NCI-H2227 (cell line): ENCODE data around the gene KRT79.
"Not testable (repeated sequence)": the region's sequence is repeated elsewhere in the genome, so short reads cannot be mapped to it uniquely, and the experiment has no call there.

Experiments
- DNase-seq: peaks from one replicate; lab custom pipeline; 2025; ENCODE audit not compliant: unreplicated experiment; lab: John Stamatoyannopoulos, UW

KRT79 gene

DNA sequence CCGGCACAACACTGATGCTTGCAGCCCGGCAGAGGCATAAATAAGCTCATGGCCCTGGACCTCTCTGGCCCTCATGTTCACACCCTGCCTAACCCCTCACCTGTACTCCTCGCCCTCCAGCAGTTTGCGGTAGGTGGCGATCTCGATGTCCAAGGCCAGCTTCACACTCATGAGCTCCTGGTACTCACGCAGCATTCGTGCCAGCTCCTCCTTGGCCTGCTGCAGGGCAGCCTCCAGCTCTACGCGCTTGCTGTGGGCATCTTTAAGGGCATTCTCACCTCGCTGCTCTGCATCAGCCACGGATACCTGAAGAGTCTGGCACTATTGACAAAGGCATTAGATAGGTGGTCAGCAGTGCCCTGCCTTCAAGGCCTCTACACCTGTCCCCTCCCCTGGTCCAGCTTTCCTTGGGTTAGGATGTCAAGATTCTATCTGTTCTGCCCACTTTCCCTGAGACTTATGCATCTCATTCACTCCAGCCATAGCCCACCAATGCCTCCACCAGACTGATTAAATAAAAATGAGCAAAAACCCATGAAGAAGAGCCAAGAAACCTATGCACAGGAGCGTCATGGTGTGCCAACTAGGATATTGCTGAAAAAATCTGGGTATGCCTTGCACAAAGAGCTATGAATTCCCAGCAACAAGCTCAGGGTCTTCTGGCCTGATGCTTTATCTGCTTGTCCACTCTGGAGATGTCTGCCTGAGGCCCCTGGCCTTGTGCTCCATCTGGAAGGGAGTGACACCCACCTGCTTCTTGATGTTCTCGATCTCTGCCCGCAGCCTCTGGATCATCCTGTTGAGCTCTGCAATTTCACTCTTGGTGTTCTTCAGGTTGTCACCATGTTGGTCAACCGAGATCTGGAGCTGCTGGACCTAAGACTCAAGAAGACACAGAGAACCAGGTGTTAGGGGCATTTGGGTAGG, 26.3 kb downstream of the KRT79 start:
- no peak for DNase-seq

DNA sequence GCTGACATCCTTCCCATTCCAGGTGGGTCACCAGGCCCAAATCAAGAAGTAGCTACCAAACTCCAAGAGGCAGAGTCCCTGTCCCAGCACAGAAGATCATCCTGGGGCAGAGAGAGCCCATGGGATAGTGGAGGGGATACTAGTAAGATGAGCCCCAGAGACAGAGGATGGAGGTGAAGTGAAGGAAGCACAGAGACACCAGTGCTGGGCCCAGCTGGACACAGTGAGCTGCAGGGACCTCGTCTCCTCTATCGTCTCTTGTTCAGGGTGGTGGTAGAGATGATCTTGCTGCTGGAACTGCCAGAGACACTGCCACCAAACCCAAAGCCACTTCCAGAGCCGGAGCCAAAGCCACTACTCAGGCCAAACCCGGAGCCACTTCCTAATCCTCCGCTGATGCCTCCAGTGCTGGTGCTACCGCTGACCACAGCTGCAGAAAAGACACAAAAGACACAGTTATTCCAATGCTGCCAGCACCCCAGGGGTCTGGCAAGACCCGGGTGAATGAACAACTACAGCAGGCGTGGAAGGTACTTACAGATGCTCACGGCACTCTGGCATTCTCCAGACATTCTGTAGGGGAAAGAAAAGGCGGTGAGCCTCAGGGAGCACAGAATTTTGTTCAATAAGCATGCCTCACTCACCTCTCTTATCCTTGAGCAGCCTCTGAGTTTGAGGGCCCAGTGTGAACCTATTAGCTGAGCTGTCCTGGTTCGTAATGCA, 27.1 kb downstream of the KRT79 start:
- no peak for DNase-seq

DNA sequence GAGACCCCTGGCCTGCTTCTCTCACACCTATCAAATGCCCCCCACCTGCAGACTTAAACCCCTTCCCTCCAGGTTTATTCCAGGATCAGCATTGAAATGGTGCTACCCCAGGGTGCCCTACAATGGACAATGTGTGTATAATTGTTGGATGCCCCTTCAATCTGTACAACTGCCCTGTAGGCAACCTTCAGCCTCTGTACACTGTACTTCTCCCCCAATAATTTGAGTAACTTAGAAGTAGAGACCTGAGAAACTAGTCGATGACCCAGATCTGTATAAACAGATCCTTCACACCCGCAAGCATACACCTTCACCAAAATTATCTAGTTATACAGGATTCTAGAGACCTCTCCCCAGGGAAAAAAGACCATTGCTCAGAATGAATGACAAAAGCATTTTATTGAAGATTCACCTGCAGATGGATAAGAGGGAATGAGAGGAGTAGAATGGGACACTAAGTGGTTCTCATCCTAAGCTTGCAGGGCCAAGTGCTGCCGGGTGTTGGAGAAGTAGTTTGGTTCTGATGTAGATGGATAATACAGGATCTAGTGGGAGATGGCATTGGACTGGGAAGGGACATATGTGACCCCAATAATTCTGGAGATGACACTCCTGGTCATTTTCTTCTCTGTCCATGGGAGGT, 27.8 kb downstream of the KRT79 start:
- DNase-seq: no peak

DNA sequence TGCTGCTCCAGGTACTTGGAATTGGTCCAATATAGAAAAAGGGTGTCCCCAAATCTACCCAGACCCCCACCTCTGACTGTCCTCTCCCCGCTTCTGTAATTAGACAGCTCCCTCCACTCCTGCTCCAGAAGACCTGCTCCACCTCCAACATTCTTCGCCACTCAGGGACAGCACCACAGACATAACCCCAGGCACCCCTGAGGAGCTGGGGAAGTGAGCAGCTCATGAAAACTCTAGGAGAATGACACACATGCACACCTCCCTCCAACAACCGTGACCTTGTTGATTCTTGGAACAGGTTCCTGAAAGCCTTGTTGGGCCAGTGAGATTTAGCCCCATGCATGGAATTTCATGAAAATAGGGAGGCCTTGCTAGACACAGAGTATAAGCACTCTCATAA, 28.4 kb downstream of the KRT79 start:
- DNase-seq: no peak

DNA sequence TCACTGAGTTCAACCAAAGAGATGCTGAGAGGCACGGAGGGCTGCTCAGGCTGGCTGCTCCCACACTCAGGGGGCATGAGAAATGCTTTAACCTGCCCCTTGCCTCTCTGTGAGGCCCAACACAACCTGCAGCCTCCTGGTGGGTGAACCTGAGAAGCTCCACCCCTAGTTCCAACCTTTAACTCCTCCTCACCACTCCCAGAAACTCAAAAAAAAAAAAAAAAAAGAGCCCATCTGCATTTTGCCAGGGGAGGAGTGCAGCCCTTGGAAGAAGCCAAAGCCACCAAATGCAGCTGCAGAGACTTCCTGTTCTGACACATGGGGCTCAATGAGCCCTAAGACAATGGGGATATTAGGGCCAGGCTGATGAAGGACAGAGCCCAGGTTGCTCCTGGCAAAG, 29.1 kb downstream of the KRT79 start:
- DNase-seq: no peak

DNA sequence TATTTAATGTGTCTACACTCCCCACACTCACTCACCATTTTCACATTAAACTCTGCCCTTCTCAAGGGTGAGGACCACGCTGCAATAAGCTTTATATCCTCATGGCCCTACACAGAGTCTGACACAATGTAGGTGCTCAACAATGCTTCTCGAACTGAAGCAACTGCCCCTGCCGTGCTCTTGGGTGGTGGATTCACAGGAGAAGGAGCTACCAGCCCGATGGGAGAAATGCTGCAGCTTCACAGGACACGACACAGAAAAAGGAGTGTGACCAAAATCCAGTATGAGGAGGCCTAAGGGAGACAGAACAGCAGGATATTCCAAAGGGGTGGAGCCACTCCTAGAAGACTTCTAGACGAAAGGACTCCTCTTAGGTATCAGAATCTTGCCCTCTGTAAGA, 31.7 kb downstream of the KRT79 start:
- DNase-seq: no peak

DNA sequence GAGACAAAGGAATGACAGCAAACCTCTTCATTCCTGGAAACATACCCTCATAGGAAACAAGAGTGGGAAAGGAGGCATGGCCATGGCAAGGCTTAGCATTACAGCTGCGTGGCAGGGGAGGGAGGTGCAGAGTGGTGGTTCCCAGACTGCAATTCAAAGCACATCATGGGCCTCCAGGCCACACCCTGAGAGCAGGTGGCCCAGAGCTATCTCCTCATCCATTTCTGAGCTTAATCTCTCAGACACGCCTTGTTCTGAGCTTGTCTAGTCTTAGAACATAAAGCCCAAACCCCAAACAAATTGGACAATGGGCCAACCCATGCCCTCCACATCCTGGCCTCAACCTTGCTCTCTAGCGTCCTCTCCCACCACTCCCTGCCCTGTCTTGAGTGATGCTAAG, 32.3 kb downstream of the KRT79 start:
- DNase-seq: no peak

DNA sequence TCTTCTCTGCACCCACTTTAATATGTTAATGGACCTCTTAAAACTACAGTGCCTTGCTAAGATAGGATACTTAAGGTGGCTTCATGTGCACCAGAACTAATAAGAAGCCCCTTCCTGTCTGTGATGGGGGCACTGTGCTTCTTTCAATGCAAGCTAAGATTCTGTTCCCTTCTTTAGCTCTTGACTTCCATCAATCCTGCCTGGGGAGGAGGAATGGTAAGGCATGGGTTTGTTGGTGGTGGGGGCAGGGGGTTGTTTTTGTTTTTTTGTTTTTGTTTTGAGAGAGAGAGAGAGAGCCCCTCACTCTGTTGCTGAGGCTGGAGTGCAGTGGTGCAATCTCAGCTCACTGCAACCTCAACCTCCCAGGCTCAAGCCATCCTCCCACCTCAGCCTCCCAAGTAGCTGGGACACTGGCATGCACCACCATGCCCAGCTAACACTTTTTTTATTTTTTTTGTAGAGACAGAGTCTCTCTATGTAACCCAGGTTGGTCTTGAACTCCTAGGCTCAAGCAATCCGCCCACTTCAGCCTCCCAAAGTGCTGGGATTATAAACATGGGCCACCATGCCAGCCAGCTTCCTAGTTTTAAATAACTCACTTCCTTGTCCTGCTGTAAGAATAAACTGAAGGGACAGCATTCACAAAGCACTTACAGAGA, 33.7 kb downstream of the KRT79 start:
- no peak for DNase-seq

DNA sequence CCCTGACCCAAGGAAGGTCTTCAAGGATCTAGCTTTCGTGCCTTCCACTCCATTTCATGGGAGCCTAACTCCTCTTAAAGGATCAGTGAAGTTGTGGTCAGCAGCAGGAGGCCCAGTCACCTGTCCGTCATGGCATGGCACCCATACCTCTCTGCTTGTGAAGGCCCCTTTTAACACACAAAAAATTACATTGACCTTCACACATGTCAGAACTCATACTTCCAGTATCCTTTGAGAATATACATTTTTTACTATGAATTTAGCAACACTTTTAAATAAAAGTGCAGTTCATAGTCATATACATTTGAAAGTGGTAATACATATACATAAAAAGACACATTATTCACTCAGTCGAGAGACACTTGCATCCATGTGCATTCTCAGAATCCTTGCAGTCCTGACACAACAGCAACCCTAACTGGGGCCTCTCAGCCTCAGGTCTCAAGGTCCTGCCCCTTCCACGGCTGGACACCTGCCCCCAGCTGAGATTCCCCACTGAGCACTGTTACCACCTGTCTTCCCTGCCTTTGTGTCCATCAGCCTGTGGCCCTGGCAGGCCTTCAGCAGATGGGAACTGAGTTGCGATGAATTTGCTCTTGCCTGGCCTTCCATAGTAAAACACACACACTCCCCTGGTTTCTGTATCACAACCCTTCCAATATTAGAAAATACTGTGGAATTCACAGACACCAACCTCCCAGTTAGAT, 34.5 kb downstream of the KRT79 start:
- no peak for DNase-seq

DNA sequence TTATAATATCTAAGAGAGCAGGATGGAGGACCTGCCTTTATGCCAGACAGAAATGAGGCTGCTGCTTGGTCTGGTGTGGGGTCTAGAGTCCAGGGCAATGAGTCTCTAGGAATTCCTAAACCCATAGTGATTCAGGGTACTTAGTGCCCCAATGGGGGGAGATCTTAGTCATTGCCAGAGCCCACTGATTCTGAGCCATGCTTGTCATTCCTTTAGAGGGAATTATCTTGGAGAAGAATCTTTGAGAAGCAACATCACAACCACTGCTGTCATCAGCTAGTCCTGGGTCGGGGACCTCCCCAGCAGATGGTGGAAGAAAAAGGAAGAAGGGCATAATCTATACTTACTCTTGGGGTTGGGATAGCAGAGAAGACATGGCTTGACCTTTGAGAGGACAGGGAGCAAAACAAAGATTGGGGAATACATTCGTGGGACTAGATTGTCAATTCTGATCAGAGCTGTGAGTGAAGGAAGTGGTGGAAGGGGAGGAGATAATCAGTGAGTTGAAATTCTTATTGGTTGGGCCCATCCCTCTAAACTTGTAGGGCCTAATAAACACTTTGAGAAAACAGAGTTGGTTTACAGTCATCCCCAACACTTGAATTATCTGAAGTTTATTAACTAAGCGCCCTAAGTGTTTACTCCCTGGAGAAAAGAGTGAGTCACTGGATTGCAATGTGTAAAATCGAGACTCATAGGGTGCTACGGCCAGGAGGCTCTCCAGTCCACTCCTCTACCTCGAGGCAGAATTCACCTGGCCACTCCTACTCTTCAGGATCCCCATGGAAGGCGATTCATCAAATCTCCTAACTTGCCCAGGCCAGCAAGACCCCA, 35.2 kb downstream of the KRT79 start:
- DNase-seq: no peak

DNA sequence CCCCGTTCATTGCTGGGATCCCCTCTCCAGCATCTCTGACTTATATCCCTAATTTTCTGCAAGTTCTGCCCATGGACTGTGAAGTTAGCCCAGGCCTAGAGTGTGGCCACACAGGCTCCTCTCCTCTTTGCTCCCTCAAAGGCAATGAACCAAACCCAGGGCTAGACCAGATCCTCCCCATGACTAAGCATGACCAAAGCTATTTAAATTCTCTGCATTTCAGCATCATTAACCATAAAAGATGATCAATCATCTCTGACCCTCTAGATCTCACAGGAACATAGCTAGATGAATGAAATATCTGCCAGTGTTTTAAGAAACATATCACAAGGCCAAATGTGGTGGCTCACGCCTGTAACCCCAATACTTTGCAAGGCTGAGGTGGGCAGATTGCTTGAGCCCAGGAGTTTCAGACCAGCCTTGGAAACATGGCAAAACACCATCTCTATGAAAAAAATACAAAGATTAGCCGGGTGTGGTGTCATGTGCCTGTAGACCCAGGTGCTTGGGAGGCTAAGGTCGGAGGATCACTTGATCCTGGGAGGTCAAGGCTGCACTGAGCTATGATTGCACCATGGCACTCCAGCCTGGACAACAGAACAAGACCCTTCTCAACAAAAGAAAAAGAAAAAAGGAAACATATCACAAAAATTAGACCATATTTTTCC, 36.0 kb downstream of the KRT79 start:
- no peak for DNase-seq

DNA sequence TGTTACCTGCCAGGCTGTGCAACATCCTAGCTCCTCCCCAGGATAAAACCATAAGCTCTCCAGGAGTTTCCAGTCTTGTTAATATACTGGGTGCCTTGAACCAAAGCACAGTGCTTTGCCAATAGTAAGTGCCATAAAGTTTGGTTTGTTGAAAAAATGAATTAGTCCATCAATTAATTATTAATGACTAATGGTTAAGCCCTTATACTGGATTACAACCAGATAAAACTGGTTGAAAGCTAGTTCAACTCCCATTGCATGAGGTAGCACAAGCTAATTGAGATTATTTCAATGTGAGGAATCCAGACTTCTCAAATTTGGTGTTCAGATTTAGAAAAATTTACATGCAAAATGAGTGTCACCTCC, 36.6 kb downstream of the KRT79 start:
- DNase-seq: no peak

DNA sequence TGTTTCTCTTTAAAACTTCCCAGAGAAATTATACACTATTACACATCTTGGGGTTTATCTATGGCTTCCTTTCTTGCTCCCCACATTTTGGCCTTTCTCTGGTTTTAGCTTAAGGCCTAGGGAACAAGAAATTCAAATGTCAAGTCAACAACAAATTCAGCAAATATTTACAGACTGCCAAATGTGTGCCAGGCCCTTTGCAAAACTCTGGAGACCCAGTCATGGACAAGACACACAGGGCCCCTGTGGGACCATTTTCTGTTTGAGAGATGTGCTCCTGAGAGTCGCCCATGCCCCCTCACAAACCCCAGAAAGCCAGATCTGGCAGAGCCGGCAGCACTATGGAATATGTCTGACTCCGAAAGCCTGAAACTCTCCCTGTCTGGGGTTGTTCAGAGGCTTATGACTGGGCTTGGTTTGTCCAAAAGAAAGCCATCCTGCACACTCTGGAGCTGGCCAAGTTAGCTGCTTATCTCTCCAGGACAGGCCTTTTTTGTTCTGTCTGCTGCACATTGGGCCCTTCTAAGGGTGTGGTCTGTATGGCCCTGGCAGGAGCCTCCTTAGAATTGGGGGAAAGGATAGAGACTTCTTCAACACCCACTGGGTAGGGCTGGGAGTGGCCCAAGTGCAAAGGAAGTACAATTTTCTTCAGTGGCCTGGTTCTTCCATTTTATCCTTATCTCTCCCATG, 37.1 kb downstream of the KRT79 start:
- no peak for DNase-seq

DNA sequence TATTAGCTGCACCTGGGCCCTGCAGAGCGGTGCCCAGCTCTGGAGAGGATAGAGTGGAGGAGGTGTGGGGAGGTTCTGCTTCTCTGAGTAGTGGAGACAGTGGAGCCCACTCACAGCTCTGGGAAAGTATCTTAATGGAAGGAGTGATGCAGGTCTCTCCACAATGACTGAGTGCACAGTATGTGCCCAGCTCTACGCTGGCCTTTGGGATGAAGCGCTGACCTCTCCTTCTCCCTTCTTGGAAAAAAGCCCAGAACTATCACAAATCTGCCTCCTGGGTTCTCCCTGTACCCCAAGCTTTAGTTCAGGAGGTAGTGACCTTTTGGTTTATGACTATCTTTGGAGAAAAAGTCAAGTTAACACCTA, 37.7 kb downstream of the KRT79 start:
- no peak for DNase-seq

DNA sequence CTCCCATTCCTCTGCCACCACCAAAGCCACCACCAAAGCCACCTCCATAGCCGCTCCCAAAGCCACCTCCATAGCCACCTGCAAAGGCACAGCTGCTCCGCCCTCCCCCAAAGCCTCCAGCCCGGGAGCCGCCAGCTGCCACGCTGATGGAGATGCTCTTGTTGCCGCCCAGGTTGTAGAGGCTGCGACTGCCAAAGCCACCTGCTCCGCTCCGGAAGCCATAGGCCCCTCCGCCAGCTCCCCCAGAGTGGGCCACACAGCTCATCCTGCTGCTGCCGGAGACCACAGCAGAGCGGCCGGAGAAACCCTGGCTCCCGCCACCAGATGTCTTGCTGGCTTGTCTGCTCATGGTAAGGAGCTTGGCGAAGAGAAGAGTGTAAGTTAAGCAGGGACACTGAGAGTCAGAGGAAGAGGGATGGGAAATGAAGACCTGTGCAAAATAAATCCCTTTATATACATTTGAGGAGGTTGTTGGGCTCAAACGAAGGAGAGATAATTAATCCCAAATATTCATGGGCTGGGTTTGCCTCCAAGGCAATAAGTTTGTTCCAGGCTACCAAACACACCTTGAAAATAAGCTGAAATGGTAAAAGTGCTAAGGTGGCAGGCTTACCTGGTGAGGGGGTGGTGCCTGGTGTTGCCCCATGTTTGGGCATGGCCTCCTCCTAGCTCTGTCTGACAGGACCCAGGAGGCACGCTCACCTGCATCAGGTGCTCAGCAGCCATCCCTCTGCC, 38.2 kb downstream of the KRT79 start, which contains the start of gene KRT3:
Gene KRT3, minus strand, starts transcription at position 424 of the 735 bp plus-strand sequence. Its CDS starts 75 bp downstream, at position 349.
- no peak for DNase-seq

DNA sequence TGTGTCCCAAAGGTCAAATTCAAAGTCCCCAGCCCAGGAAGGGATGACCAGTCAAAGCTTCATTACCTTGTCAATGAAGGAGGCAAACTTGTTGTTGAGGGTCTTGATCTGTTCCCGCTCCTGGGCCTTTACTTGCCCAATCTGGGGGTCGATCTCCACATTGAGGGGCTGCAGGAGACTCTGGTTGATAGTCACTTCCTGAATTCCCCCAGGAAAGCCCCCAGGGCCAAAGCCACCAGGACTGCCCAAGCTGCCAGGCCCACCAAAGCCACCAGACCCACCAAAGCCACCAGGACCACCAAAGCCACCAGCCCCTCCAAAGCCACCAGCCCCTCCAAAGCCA, 38.8 kb downstream of the KRT79 start:
- DNase-seq: not testable (repeated sequence)

DNA sequence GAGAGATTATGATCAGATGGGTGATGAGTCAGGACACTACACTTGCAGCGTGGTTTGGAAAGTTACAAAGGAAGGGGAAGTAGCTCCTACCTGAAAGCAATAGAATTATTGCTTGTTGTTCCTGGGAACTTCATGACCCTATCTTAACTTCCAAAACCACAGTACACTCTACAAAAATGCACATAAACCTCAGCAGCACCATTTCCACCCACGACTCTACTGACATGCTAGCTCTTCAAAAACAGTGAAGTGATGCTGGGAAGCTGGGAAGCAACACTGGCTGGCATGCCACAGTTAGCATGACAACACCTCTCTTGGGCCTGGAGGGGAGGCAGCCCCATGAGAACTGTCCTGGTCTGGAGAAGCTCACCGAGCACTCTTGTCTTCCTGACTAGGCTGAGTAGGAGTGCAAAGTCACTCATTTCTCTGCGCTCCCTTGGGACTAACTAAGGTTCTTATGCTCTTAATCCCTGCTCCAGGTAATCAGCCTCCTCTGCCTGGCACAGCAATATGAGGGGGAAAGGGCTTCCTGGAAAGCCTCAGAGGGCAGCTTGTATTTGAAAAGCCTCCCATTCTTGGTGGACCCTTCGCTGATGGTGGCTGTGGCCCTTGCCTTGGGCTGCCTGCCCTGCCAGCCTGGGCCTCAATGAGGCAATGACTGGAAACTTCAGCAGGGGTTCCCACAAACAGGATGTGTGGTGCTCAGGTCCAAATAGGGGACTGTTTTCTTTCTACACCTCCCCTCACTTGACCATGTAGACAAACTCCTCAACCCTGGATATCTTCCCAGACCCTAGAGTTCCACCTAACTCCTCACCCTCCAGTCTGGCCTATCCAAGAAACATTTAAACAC, 39.4 kb downstream of the KRT79 start:
- DNase-seq: no peak
